Left ventricle myocardium inferior (tissue), 1 donor: ENCODE results near the gene CUBN. TPM values are rescaled to one million over a fixed set of nuclear protein-coding genes. Genes with fewer than 3 reads are reported as not detected.

ENCODE experiments used
- DNase-seq: peaks from one replicate; pipeline ENCODE4 v3.0.0-alpha.2; 2020
- H3K27ac ChIP-seq: fragments of 200-600 bp; replicated peaks from 2 replicates; pipeline ENCODE4 v1.8.0; 2021
- H3K27me3 ChIP-seq: fragments of 200-600 bp; 2 replicates; pipeline ENCODE4 v1.8.0; 2021; ENCODE audit warnings: low read depth
- H3K36me3 ChIP-seq: fragments of 200-600 bp; 2 replicates; pipeline ENCODE4 v1.8.0; 2021
- H3K4me1 ChIP-seq: fragments of 200-600 bp; 2 replicates; pipeline ENCODE4 v1.8.0; 2021
- H3K4me3 ChIP-seq: fragments of 200-600 bp; 2 replicates; pipeline ENCODE4 v1.8.0; 2021; ENCODE audit warnings: mild to moderate bottlenecking, moderate library complexity
- H3K9me3 ChIP-seq: fragments of 200-600 bp; replicated peaks from 2 replicates; pipeline ENCODE4 v1.8.0; 2021
- intact Hi-C: fragments of 100-400 bp; cut with micrococcal nuclease; formaldehyde crosslinking; loops from one replicate; pipeline ENCODE4 v1.11.0; 2022
- total RNA-seq: library from RNA; stranded (reverse); fragmentation: NEBNext Ultra II Directional; extraction: Animal tissue kit (Norgen Biotek cat#: 25700); gene quantifications from one replicate; pipeline ENCODE4 v1.2.1, GENCODE V29; 2021
- TF ChIP-seq, protein P1 (sequence below): fragments of 200-600 bp; IDR thresholded peaks from 2 replicates; pipeline ENCODE4 v1.8.0; 2021; ENCODE audit warnings: antibody characterized with exemption, mild to moderate bottlenecking, borderline replicate concordance
- donor health status: DM: no; HTN: yes; CAD: no; lungs with severe emphysema.

Gene CUBN
- total RNA-seq, 1 donor from 2014 or later = 0.44 TPM

GRCh38 chr10:16938952-16939351 lies 190.7 kb downstream of the CUBN start:
- no peaks in the 10 kb centered on the region for H3K27me3 ChIP-seq
- H3K27ac ChIP-seq = no peak overlapping the region
- no peaks in the 10 kb centered on the region for H3K4me1 ChIP-seq
- intact Hi-C loops = no loop called here
- no peaks in the 10 kb centered on the region for H3K36me3 ChIP-seq
- TF ChIP-seq, protein P1, sequence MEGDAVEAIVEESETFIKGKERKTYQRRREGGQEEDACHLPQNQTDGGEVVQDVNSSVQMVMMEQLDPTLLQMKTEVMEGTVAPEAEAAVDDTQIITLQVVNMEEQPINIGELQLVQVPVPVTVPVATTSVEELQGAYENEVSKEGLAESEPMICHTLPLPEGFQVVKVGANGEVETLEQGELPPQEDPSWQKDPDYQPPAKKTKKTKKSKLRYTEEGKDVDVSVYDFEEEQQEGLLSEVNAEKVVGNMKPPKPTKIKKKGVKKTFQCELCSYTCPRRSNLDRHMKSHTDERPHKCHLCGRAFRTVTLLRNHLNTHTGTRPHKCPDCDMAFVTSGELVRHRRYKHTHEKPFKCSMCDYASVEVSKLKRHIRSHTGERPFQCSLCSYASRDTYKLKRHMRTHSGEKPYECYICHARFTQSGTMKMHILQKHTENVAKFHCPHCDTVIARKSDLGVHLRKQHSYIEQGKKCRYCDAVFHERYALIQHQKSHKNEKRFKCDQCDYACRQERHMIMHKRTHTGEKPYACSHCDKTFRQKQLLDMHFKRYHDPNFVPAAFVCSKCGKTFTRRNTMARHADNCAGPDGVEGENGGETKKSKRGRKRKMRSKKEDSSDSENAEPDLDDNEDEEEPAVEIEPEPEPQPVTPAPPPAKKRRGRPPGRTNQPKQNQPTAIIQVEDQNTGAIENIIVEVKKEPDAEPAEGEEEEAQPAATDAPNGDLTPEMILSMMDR = no peak
- no peak overlapping the region for H3K4me3 ChIP-seq
- no peak for DNase-seq
- no peaks in the 10 kb centered on the region for H3K9me3 ChIP-seq

GRCh38 chr10:16934461-16934860 lies 195.2 kb downstream of the CUBN start:
- Histone ChIP-seq H3K9me3 (no peaks in the 10 kb centered on the region), H3K27ac (no peak overlapping the region), H3K27me3 (no peaks in the 10 kb centered on the region), H3K36me3 (no peaks in the 10 kb centered on the region), H3K4me3 (no peak overlapping the region), H3K4me1 (no peaks in the 10 kb centered on the region)
- intact Hi-C loops = no loop called here
- DNase-seq = no peak
- TF ChIP-seq, protein P1 = no peak

DNA sequence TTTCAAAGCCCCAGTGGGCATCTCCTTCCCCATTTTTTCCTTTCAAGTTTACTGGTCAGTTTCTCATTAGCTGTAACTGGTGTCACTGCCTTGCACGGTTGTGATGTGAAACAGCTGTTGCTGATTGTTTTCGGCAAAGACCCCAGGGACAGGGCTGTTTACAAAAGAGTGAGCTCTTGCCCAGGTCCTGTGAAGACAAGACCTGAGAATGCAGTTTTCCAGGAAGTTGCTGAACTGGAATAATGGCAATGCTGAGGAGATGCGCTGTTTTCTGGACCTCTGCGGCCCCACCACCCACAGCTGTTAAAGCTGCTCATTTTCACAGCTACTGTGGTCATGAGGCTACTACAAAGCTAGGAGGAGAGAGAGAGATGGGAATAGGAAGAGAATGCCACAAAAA lies 195.8 kb downstream of the CUBN start:
- no peaks in the 10 kb centered on the region for H3K4me1 ChIP-seq
- no peaks in the 10 kb centered on the region for H3K27me3 ChIP-seq
- H3K4me3 ChIP-seq = no peak overlapping the region
- no peaks in the 10 kb centered on the region for H3K9me3 ChIP-seq
- H3K27ac ChIP-seq = no peak overlapping the region
- DNase-seq = no peak
- no peaks in the 10 kb centered on the region for H3K36me3 ChIP-seq
- TF ChIP-seq, protein P1 = no peak
- intact Hi-C loops = no loop called here

GRCh38 chr10:16931930-16932329 lies 197.7 kb downstream of the CUBN start:
- H3K27me3 ChIP-seq = no peaks in the 10 kb centered on the region
- no peak overlapping the region for H3K4me3 ChIP-seq
- intact Hi-C loops = no loop called here
- TF ChIP-seq, protein P1 = no peak
- no peak overlapping the region for H3K27ac ChIP-seq
- no peak for DNase-seq
- H3K36me3 ChIP-seq = no peaks in the 10 kb centered on the region
- no peaks in the 10 kb centered on the region for H3K4me1 ChIP-seq
- H3K9me3 ChIP-seq = no peaks in the 10 kb centered on the region

DNA sequence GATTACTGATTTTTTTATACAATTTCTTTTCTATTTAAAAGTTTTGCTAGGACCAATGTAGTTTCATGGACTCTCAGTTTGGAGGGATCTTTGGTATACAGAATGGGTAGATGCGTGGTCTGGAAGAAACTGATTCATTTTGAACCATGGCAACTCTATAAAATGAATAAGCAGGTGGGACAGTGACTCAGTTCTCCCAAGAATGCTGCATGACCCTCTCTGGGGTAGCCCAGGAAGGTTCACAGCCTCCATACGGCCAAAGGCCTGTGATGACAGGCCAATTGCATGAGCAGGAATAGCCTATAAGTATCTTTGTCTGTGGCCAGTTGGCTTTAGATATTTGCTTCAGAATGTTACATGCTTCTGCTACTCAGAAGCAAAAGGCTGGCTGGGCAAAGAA lies 199.1 kb downstream of the CUBN start:
- intact Hi-C loops = no loop called here
- Histone ChIP-seq H3K36me3 (no peaks in the 10 kb centered on the region), H3K9me3 (no peaks in the 10 kb centered on the region), H3K27ac (no peak overlapping the region), H3K4me1 (no peaks in the 10 kb centered on the region), H3K4me3 (no peak overlapping the region), H3K27me3 (no peaks in the 10 kb centered on the region)
- DNase-seq = no peak
- TF ChIP-seq, protein P1 = no peak

GRCh38 chr10:16929069-16929468 lies 200.5 kb downstream of the CUBN start:
- Histone ChIP-seq H3K4me1 (no peaks in the 10 kb centered on the region), H3K9me3 (no peaks in the 10 kb centered on the region), H3K27me3 (no peaks in the 10 kb centered on the region), H3K36me3 (no peaks in the 10 kb centered on the region), H3K4me3 (no peak overlapping the region), H3K27ac (no peak overlapping the region)
- intact Hi-C loops = no loop called here
- DNase-seq = no peak
- TF ChIP-seq, protein P1 = no peak
